Mesenteric fat pad (tissue), 1 donor: ENCODE results near the gene ATF7IP2. TPM values are rescaled to one million over a fixed set of nuclear protein-coding genes. Genes with fewer than 3 reads are reported as not detected.
"Not testable (repeated sequence)": the region's sequence is repeated elsewhere in the genome, so short reads cannot be mapped to it uniquely, and the experiment has no call there.

Experiments used
- DNase-seq: peaks from one replicate; pipeline ENCODE4 v3.0.0-alpha.2; 2020; ENCODE audit warnings: low spot score
- total RNA-seq: library from RNA; stranded (reverse); fragmentation: NEBNext Ultra II Directional; extraction: Animal tissue kit (Norgen Biotek cat#: 25700); gene quantifications from one replicate; pipeline ENCODE4 v1.2.1, GENCODE V29; 2021
- donor health status: DM: yes; HTN: yes; CAD: no.

ATF7IP2 gene
- total RNA-seq, 1 donor from 2014 or later, result 7.4 TPM

DNA sequence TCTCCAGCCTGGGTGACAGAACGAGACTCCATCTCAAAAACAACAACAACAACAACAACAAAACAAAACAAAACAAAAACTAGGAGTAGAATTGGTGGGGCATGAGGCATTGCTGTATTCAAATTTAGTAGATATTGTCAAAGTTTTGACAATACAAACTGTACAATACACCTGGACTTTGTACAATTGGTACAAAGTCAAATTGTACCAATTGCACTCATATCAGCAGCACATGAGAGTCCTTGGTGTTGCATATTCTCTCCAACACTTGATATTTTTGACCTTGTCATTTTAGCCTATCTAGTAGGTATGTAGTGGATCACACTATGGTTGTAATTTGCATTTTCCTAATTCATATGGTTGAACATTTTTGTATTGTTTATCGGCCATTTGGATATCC is 14.3 kb upstream of the ATF7IP2 start:
- no peak for DNase-seq

DNA sequence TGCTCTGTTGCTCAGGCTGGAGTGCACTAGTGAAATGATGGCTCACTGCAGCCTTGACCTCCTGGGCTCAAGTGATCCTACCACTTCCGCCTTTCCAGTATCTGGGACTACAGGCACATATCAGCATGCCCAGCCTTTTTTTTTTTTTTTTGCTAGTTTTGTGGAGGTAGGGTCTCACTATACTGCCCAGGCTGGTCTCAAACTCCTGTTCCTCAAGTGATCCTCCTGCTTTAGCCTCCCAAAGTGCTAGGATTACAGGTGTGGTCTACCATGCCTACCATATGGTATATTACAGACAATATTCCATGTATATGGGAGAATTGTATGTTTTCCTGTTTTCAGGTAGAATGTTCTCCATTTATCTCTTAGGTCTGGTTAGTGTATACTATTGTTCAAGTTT is 12.3 kb upstream of the ATF7IP2 start:
- no peak for DNase-seq

DNA sequence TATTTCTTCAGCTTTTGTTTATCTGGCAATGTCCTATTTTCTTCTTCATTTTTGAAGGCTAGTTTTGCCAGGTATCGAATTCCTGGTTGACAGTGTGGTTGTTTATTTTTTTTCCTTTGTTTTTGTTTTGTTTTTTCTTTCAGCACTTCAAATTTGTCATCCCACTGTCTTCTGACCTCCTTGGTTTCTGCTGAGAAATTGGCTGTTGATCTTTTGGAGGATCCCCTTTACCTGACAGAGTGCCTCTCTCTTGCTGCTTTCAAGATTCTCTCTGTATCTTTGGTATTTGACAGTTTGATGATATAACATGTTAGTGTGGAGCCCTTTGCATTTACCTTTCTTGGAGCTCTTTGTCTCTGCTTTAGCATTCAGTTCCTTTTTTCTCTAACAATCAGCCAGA is 9.6 kb upstream of the ATF7IP2 start:
- DNase-seq, result no peak

DNA sequence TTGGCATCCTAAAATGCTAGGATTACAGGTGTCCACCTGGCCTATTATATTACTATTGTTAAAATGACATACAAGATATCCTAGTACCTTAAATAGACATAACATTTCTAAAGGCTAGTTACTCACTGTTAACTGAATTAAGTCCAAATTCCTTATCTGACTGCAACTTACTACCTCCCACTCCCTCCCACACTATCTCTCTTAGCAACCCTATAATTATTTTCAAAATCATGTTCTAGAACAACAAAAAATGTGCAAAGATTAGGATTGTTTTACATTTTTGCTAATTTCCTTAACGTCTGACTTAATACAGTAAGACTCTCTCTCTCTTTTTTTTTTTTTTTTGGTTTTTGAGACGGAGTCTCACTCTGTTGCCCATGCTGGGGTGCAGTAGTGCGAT is 2.2 kb upstream of the ATF7IP2 start:
- no peak for DNase-seq

DNA sequence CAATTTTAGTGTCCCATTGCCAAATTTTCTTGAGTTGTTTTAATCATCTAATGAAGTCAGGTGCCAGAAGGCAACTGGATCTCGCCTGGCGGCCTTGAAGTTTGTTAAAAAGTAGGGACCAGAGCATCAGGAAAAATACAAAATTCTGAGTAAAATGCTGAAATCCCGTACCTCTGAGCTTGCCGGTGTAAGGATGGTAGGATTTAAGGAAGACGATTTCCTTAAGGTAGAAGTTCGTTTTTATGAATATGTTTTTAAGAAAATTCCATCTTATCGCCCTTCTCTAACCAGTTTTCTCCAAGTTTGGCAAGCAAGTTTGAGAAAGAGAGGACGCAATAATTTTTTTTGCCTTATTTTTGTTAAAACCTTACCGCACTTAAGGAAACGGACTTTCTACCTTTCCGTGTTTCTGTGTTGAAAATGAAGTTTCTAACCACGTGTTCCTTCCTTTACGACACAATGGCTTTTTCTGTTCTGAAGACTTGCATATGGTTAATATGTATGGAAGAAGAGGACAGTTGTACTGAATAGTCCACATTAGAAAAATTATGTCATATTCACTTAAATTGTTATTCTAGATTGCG is 748 bp downstream of the ATF7IP2 start:
- DNase-seq, result no peak

DNA sequence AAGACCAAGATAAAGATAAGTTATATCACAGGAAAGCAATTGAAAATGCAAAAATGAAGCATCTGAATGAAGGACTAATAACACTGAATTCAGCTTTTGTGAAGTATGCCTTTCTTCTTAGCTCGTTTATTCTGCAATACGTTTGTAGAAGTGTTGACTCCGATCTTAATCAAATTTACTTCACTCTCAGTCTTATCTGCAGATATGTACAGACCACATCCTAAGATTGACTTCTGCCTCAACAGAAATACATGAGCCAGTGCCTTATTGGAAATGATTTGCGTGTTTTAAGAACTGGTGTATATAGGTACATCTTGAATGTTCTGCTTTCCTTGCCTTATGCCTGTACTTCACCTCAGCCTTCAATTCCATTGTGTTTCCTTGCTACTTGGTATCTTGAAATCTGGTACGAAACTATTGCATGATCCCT is 1.3 kb downstream of the ATF7IP2 start:
- DNase-seq, result no peak

DNA sequence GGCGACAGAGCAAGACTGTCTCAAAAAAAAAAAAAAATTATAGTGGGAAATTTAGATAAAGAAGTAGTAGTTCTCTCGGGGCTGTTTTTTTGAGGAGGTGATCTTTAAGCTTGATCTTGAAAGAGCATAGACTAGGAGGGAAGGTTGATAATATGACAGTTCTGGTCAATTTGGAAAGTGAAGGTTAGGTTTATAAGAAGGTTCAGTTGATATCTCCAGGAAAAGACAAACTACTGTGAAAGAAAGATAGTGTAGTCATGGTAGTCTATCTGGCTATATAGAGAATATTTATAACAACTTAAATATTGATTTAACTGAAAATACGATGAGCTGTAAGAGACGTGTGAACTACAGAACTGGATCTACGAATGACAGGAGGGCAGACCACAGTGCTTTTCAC is 3.1 kb downstream of the ATF7IP2 start:
- no peak for DNase-seq

DNA sequence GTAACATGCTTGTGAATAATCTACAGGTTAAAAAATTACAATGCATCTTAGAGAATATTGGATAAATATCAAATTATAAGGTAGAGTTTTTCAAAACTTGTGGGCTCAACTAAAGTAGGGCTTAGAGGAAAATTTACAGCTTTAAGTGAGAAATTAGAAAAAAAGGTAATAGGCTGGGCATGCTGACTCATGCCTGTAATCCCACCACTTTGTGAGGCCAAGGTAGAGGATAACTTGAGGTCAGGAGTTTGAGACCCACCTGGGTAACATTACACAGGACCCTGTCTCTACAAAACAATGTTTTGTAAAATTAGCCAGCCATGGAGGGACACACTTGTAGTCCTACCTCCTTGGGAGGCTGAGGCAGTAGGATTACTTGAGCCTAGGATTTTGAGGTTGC is 4.5 kb downstream of the ATF7IP2 start:
- DNase-seq, result no peak

DNA sequence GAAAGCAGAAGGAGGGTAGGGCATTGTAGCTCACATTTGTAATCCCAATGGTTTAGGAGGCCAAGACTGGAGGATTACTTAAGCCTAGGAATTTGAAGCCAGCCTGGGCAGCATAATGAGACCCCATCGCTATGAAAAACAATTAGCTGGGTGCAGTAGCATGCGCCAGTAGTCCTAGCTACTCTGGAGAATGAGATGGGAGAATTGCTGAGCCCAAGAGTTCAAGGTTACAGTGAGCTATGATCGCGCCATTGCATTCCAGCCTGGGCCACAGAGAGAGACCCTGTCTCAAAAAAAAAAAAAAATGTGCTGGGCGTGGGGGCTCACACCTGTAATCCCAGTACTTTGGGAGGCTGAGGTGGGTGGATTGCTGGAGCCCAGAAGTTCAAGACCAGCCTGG is 5.0 kb downstream of the ATF7IP2 start:
- no peak for DNase-seq

DNA sequence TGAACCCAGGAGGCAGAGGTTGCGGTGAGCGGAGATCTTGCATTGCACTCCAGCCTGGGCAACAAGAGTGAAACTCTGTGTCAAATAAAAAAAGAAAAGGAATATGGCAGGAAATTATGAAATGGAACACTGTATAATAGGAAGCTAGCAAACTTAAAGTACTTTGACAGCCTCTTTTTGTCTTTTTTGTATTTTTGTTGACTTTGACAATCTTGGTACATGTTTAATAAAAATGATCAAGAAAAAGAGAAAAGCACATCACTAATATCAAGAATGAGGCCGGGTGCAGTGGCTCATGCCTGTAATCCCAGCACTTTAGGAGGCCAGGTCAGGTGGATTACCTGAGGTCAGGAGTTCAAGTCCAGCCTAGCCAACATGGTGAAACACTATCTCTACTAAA is 5.5 kb downstream of the ATF7IP2 start:
- no peak for DNase-seq

DNA sequence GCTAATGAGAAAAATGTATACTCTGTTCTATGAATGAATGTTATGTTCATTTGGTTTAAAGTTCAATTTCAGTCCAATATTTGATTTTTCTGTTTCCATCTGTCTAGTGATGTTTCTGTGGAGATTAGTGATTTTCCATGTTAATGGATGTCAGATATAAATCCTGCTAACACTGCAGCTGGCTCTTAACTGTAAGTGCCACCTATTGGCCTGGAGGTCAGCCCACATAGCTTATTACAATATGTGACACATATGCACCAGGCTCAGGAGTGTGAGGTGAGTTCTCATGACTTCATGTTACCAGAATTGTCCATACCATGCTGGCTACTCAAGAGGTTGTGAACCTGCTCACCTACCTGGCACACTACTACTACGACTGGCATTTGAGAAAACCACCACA is 17.1 kb downstream of the ATF7IP2 start:
- no peak for DNase-seq

DNA sequence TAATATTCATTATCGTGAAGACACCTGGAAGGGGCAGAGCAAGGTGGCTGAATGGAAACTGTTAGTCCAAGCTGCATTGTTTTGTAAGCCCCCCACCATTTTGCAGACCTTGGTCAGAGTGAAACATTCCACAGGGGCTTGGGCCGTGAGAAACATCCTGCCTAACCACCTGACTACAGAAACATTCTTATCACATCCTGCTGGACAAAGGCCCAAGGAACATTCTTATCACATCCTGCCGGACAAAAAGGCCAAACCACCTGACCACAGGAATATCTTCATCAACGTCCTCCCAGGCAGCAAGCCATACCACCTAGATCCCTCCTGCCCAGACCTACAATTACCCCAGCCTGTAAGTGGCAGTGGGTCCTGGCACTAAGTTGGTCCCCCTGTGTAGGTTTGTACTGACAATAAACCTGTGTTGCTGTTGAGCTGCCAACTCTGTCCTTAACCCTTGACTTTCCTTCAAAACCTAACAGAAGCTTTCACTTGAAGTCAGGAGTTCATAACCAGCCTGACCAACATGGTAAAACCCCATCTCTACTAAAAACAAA is 19.6 kb downstream of the ATF7IP2 start:
- DNase-seq, result no peak

DNA sequence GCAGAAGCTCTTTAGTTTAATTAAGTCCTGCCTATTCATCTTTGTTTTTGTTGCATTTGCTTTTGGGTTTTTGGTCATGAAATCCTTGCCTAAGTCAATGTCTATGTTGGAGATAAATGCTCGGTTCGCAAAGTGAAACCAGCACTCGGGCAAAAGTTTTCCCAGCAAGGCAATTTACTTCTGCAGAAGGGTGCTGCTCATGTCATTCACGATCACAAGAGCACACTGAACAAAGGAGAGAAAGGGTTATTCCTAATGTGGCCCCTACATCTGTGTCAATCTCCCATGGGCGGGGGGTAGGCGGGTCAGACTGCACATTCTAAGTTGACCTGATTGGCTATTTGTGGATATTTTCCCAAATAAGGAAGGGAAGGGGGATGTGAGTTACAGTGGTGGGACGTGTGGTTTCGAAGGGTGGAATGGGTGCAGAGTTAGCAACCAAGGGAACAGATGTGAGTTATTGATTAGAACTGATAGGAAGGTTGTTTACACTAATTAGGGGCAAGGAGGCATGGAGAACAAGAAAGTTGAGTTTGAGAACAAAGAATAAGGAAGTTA is 23.0 kb downstream of the ATF7IP2 start:
- DNase-seq, result no peak

DNA sequence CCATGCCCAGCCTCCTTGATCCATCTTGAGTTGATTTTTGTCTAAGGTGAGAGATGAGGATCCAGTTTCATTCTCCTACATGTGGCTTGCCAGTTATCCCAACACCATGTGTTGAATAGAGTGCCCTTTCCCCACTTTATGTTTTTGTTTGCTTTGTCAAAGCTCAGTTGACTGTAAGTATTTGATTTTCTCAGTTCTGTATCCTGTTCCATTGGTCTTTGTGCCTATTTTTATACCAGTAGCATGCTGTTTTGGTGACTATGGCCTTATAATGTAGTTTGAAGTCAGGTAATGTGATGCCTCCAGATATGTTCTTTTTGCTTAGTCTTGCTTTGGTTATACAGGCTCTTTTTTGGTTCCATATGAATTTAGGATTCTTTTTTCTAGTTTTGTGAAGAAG is 23.9 kb downstream of the ATF7IP2 start:
- DNase-seq, result not testable (repeated sequence)

DNA sequence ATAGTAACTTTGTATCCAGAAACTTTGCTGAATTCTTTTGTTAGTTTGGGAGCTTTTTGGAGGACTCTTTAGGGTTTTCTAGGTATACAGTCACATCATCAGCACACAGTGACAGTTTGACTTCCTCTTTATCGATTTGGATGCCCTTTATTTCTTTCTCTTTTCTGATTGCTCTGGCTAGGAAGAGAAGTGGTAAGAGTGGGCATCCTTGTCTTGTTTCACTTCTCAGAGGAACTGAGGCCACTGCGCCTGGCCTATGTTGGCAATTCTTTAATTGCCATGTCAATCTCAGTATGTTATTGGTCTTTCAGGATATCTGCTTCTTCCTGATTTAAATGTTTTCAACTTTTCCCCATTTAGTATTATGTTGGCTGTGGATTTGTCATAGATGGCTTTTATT is 24.6 kb downstream of the ATF7IP2 start:
- DNase-seq, result no peak

DNA sequence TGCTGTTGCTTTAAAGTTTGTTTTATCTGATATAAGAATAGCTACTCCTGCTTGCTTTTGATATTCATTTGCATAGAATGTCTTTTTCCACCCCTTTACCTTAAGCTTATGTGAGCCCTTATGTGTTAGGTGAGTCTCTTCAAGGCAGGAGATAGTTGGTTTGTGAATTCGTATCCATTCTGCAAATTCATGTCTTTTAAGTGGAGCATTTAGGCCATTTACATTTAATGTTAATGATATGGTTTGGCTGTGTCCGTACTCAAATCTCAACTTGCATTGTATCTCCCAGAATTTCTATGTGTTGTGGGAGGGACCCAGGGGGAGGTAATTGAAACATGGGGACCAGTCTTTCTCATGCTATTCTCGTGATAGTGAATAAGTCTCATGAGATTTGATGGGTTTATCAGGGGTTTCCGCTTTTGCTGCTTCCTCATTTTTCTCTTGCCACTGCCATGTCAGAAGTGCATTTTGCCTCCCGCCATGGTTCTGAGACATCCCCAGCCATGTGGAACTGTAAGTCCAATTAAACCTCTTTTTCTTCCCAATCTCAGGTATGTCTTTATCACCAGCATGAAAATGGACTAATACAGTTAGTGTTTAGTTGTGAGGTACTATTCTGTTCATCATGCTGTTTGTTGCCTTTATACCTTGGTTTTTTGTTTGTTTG is 27.2 kb downstream of the ATF7IP2 start:
- DNase-seq, result no peak

DNA sequence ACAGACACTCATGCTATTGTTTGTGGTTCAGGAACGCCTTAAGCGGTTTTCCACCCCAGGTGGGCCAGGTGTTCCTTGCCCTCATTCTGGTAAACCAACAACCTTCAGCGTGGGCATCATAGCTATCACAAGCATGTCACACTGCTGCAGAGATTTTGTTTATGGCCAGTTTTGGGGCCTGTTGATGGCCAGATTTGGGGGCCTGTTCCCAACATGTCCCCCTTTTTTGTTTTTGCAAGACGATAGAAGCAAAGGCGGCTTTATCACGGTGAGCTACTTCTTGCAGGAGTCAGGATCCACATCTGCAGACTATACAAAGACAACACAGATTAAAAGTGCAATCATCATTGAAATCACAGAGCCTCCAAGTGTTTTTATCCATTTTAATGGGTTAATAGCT is 32.3 kb downstream of the ATF7IP2 start:
- DNase-seq, result not testable (repeated sequence)

DNA sequence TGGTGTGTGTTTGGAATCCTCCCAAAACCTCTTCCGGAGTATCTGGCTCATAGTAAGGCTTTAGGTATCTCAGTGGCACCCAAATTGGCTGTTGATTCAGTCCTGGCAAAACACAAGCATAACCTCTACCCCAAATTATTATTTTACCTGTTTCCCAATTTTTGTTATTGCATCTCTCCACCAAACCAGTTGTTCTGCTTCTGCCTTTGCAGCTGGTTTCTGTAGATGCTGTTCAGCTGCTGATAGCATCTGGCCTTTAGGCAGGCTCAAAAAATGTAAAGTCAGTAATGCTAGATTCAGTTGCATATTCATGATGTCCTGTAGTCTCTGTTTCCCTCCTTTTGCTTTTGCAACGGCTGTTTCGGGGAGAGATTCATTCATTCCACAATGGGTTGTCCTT is 33.8 kb downstream of the ATF7IP2 start:
- no peak for DNase-seq

DNA sequence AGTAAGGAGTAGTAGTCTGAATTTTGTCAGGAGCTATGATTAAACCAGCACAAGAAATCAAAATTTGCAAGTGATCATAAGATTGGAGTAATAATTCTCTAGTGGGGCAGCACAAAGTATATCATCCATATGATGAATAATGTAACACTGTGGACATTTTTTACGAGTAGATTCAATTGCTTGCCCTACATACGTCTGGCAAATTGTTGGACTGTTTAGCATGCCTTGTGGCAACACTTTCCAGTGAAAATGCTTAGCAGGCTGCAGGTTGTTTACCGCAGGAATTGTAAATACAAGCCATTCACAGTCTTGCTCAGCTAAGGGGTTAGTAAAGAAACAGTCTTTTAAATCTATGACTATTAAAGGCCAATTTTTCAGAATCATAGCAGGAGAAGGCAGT is 35.7 kb downstream of the ATF7IP2 start:
- no peak for DNase-seq

DNA sequence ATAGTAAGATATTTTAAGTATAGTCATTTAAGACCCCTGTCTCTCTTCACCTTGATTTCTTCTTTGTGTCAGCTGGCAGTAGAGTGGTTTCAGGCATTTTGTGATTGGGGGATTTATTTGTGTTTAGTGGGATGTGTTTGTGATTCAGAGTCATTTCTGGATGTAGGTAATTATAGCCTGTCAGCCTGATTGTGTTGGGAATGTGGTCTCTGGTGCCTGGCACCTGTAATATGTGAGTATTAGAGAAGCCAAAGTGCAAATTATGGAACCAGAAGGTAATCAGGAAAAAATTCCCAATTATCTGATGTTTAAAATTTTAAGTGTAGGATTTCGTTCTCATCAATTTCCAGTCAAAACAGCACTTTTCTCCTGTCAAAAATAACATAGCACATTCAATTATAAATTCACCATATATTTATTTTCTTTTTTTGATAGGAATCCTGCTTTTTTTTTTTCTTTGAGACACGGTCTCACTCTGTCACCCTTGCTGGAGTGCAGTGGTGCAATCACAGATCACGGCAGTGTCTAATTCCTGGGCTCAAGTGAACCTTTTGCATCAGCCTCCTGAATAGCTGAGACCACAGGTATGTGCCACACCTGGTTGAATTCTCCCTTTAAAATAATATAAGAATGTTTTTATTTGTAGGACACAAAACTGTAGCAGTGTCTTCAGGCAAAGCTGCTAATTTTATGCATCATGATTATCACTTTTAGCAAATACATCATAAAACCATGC is 42.7 kb downstream of the ATF7IP2 start:
- DNase-seq, result no peak

DNA sequence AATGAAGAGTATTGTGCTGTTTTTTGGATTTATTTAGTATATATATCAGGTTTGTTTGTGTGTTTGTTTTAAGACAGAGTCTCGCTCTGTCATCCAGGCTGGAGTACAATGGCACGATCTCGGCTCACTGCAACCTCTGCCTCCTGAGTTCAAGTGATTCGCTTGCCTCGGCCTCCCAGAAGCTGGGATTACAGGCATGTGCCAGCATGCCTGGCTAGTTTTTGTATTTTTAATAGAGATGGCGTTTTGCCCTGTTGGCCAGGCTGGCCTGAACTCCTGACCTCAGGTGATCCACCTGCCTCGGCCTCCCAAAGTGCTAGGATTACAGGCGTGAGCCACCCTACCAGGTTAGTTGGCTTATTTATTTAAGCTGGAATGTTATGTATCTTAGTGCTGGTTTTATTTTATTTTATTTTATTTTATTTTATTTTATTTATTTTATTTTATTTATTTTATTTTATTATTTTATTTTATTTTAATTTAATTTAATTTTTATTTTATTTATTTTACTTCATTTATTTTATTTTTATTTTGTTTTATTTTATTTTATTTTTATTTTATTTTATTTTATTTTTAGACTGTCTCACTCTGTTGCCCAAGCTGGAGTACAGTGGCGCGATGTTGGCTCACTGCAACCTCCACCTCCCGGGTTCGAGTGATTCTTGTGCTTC is 43.6 kb downstream of the ATF7IP2 start:
- not testable (repeated sequence) for DNase-seq

DNA sequence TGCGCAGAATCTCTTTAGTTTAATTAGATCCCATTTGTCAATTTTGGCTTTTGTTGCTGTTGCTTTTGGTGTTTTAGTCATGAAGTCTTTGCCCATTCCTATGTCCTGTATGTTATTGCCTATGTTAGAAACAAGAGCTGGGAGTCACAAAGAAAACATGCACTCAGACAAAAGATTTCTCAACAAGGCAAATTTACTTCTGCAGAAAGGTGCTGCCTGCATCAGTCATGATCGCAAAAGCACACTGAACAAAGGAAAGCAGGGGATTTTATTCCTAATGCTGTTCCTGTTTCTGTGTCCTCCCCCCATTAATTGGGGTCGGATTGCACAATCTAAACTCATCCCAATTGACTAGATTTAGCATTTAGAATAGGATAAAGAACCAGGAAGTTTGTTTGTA is 55.9 kb downstream of the ATF7IP2 start:
- DNase-seq, result no peak
